ENCODE measurements around the gene GHITM. TPM values are rescaled to one million over a fixed set of nuclear protein-coding genes. Genes with fewer than 3 reads are reported as not detected.

Gene GHITM
- total and polyA plus RNA-seq, 7 experiments from 2014 or later = 61.5 to 312 (median 78.7) TPM

DNA sequence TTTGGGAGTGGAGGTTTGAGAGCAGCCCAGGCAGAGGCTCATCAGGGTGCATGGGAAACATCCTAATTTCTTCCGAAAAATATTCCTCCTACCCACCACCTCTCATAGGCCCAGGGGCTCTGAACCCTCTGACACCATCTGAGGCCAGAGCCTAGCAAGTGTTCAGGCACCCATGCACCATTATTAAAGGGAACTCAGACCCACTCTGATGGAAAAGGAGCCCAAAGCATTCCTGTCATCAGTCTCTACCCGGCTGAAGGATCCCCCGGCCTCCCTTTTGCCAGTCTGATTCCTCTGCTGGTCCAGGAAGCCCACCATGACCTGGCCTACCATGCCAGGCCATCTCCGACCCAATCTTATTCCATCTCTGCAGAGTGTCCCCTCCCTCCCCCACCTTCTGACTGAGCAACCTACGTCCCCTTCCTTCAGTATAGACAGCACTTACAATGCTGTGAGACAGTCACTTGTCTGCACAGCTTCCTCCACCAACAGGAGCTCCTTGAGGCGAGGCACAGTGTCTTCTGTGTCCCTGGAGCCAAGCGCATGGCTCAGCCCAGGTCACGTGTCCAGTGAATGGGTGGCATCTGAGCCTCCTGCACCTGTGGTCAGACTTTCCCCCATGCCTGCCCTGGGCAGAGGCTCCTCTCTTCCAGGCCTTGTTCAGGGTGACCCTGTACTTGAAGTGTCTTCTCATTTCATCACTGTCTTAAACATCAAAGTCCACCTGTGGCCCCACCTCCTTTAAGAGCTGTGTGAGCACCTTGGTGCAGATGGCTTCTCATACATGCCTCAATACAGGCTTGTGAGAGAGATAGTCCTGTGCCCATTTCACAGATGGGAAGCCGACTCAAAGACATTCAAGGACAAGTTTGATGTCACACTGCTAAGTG lies 33.4 kb downstream of the GHITM start:
- Mint-ChIP-seq H3K27me3 (no peaks in the 10 kb centered on the region), H3K36me3 (no peaks in the 10 kb centered on the region), H3K4me1 (peaks cover 0 to 12% (median 8%) of the 10 kb centered on the region in 7 donors), H3K4me3 (no peak overlapping the region), H3K27ac (peak overlapping the region in 1 of 9 donors; percentile 22), H3K9me3 (no peaks in the 10 kb centered on the region)
- Histone ChIP-seq H3K27me3 (ENCODE audit: control insufficient read depth in 2 of 2, insufficient read depth in 2 of 2, low read length in 2 of 2) (no peaks in the 10 kb centered on the region), H3K4me3 (ENCODE audit: low read length) (no peak overlapping the region), H3K36me3 (ENCODE audit: control insufficient read depth in 2 of 3, insufficient read depth in 3 of 3, low read length in 3 of 3) (no peaks in the 10 kb centered on the region), H3K27ac (ENCODE audit: low read depth, low read length) (no peak overlapping the region), H3K9me3 (ENCODE audit: control insufficient read depth in 2 of 3, low read length in 3 of 3) (no peaks in the 10 kb centered on the region), H3K4me1 (ENCODE audit: control insufficient read depth in 2 of 2, insufficient read depth in 2 of 2, low read length in 2 of 2) (peaks cover 15 to 22% of the 10 kb centered on the region in 2 donors)
- ATAC-seq (no peak), DNase-seq (no peak)
- ChIA-PET CTCF (no interaction called here), POLR2A (interaction anchor here (1.6 kb wide), 1 partner anchor 31 kb away, joined by 6 read pairs; no protein-coding TSS in a partner anchor)
- intact Hi-C loops (cut with micrococcal nuclease) = no loop called here

DNA sequence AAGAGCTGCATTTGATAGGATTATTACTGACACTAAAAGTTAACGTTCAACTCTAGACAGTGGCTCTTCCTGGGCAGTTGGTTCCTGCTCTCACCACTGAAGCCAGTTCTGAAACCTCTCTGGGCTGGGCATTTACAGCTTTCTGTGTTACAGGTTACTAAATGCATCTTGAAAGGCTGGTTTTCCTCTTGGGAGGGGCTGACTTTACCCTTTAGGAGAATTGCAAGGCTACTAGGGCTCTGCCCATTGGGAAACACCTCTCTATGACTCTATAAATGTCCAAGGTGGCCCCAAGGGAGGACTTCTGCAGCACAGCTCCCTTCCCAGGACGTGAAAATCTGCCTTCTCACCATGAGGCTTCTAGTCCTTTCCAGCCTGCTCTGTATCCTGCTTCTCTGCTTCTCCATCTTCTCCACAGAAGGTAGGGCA lies 34.2 kb downstream of the GHITM start, which contains the start of gene GPR15LG:
GPR15LG (plus strand) TSS at position 301 of the 429 bp plus-strand sequence; CDS start at position 352, 51 bp downstream.
- ATAC-seq (no peak), DNase-seq (no peak)
- H3K27ac ChIP-seq (ENCODE audit: low read depth, low read length) = no peak within 1 kb of the TSS
- no peaks in the 10 kb centered on the region for H3K36me3 ChIP-seq (ENCODE audit: control insufficient read depth in 2 of 3, insufficient read depth in 3 of 3, low read length in 3 of 3)
- H3K27me3 ChIP-seq (ENCODE audit: control insufficient read depth in 2 of 2, insufficient read depth in 2 of 2, low read length in 2 of 2) = no peaks in the 10 kb centered on the region
- H3K9me3 ChIP-seq (ENCODE audit: control insufficient read depth in 2 of 3, low read length in 3 of 3) = no peaks in the 10 kb centered on the region
- peaks cover 23 to 30% of the 10 kb centered on the region in 2 donors for H3K4me1 ChIP-seq (ENCODE audit: control insufficient read depth in 2 of 2, insufficient read depth in 2 of 2, low read length in 2 of 2)
- Mint-ChIP-seq H3K9me3 (no peaks in the 10 kb centered on the region), H3K27ac (peak within 1 kb of the TSS in 1 of 9 donors; percentile 22), H3K36me3 (no peaks in the 10 kb centered on the region), H3K4me1 (peaks cover 0 to 12% (median 8%) of the 10 kb centered on the region in 7 donors), H3K4me3 (no peak within 1 kb of the TSS), H3K27me3 (no peaks in the 10 kb centered on the region)
- CTCF ChIA-PET = no interaction called here
- POLR2A ChIA-PET = interaction anchor here (1.6 kb wide), 1 partner anchor 32 kb away, joined by 6 read pairs; no protein-coding TSS in a partner anchor
- no peak within 1 kb of the TSS for H3K4me3 ChIP-seq (ENCODE audit: low read length)
- intact Hi-C loops (cut with micrococcal nuclease) = no loop called here

DNA sequence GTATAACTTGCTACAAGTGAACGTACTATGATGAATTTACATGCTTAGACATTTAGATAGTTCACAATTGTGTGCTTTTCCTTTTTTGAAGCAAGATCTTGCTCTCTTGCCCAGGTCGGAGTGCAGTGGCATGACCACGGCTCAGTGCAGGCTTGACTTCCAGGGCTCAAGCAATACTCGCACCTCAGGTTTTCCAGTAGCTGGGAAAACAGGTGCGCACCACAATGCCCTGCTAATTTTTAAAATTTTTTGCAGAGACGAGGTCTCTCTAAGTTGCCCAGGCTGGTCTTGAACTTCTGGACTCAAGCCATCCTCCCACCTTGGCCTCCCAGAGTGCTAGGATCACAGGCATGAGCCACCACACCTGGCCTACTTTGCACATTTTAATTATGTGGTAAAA lies 36.1 kb downstream of the GHITM start:
- Mint-ChIP-seq H3K4me1 (peaks cover 0 to 12% (median 8%) of the 10 kb centered on the region in 7 donors), H3K9me3 (no peaks in the 10 kb centered on the region), H3K27me3 (no peaks in the 10 kb centered on the region), H3K36me3 (no peaks in the 10 kb centered on the region), H3K4me3 (no peak overlapping the region), H3K27ac (no peak overlapping the region)
- intact Hi-C loops (cut with micrococcal nuclease) = no loop called here
- no peaks in the 10 kb centered on the region for H3K9me3 ChIP-seq (ENCODE audit: control insufficient read depth in 2 of 3, low read length in 3 of 3)
- no peak overlapping the region for H3K4me3 ChIP-seq (ENCODE audit: low read length)
- ChIA-PET POLR2A (no interaction called here), CTCF (interaction anchor here (1.0 kb wide), 1 partner anchor 26 kb away, joined by 3 read pairs; no protein-coding TSS in a partner anchor)
- ATAC-seq (no peak), DNase-seq (no peak)
- no peak overlapping the region for H3K27ac ChIP-seq (ENCODE audit: low read depth, low read length)
- peaks cover 27 to 36% of the 10 kb centered on the region in 2 donors for H3K4me1 ChIP-seq (ENCODE audit: control insufficient read depth in 2 of 2, insufficient read depth in 2 of 2, low read length in 2 of 2)
- H3K27me3 ChIP-seq (ENCODE audit: control insufficient read depth in 2 of 2, insufficient read depth in 2 of 2, low read length in 2 of 2) = no peaks in the 10 kb centered on the region
- H3K36me3 ChIP-seq (ENCODE audit: control insufficient read depth in 2 of 3, insufficient read depth in 3 of 3, low read length in 3 of 3) = no peaks in the 10 kb centered on the region

DNA sequence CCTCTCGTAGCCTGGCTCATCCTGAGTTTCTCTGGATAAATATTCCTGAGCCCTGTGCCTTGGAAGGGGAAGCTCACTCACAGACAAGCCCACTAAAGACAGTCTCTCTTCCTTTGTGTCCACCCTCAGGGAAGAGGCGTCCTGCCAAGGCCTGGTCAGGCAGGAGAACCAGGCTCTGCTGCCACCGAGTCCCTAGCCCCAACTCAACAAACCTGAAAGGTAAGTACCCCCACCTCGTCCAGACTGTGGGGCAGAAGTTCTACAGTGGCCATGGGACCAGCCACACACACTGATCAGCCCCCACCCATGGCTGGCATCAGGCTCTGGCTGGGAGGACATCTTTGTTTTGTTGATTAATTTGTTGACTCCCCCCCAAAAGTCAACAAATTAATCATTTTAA lies 37.0 kb downstream of the GHITM start:
- peak overlapping the region in 2 of 9 donors; percentile 43 to 78 for H3K27ac Mint-ChIP-seq
- peaks cover 0 to 12% (median 8%) of the 10 kb centered on the region in 7 donors for H3K4me1 Mint-ChIP-seq
- intact Hi-C loops (cut with micrococcal nuclease) = no loop called here
- H3K27ac ChIP-seq (ENCODE audit: low read depth, low read length) = peak overlapping the region; percentile 36
- ATAC-seq (no peak), DNase-seq (no peak)
- H3K36me3 Mint-ChIP-seq = no peaks in the 10 kb centered on the region
- H3K9me3 ChIP-seq (ENCODE audit: control insufficient read depth in 2 of 3, low read length in 3 of 3) = no peaks in the 10 kb centered on the region
- ChIA-PET CTCF (interaction anchor here (1.1 to 1.8 kb wide), 2 partner anchors 25 to 29 kb away, joined by 3 to 4 read pairs; no protein-coding TSS in a partner anchor), POLR2A (no interaction called here)
- peaks cover 27 to 36% of the 10 kb centered on the region in 2 donors for H3K4me1 ChIP-seq (ENCODE audit: control insufficient read depth in 2 of 2, insufficient read depth in 2 of 2, low read length in 2 of 2)
- no peak overlapping the region for H3K4me3 ChIP-seq (ENCODE audit: low read length)
- H3K36me3 ChIP-seq (ENCODE audit: control insufficient read depth in 2 of 3, insufficient read depth in 3 of 3, low read length in 3 of 3) = no peaks in the 10 kb centered on the region
- no peaks in the 10 kb centered on the region for H3K27me3 Mint-ChIP-seq
- peak overlapping the region in 6 of 10 donors; percentile 40 to 70 (median 61) for H3K4me3 Mint-ChIP-seq
- peaks cover 0 to under 1% (median 0%) of the 10 kb centered on the region in 11 donors for H3K9me3 Mint-ChIP-seq
- no peaks in the 10 kb centered on the region for H3K27me3 ChIP-seq (ENCODE audit: control insufficient read depth in 2 of 2, insufficient read depth in 2 of 2, low read length in 2 of 2)

DNA sequence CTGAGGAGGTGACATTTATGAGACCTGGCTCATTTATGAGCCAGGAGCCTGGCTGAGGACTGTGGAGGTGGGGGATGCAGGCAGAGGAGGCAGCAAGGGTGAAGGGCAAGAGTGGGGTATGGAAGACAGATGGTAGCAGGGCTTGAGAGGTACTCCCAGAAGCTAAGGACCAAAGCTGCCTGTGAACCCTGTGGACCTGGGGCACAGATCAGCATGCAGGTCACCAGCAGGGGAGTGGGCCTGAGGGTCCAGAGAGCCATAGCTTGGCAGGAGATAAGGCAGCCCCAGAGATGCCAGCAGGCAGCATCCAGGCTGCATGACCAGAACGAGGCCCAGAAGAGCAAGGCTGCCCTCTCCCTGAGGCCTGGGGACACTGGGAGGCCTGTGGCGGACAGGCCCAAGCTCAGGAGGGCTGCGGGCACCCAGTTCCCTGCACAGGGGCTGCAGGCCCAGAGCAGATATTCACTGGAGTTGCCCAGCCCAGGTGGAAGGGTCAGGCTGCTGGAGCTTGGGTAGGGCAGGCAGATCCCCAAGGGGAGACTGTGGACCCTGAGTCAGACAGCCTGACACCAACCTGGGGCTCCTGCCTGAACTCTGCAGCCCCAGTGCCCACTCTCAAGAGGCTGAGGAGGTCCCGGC lies 37.6 kb downstream of the GHITM start:
- H3K9me3 Mint-ChIP-seq = peaks cover 0 to 4% (median 0%) of the 10 kb centered on the region in 11 donors
- H3K36me3 Mint-ChIP-seq = no peaks in the 10 kb centered on the region
- POLR2A ChIA-PET = interaction anchor here (0.9 to 1.5 kb wide), 7 partner anchors 8 to 149 kb away, joined by 3 to 12 read pairs (median 4); partner anchors contain the start of gene GHITM
- peak; percentile 1 for ATAC-seq
- peaks cover 0 to 12% (median 8%) of the 10 kb centered on the region in 7 donors for H3K4me1 Mint-ChIP-seq
- intact Hi-C loops (cut with micrococcal nuclease) = loop anchor here in 1 of 2 donors (1.0 kb wide), 2 partner anchors 17 to 38 kb away; partner anchors contain the start of genes CDHR1 and GHITM
- peak overlapping the region; percentile 30 for H3K4me3 ChIP-seq (ENCODE audit: low read length)
- no peaks in the 10 kb centered on the region for H3K36me3 ChIP-seq (ENCODE audit: control insufficient read depth in 2 of 3, insufficient read depth in 3 of 3, low read length in 3 of 3)
- peak overlapping the region in 6 of 10 donors; percentile 40 to 70 (median 61) for H3K4me3 Mint-ChIP-seq
- no peak for DNase-seq
- H3K27ac Mint-ChIP-seq = peak overlapping the region in 4 of 9 donors; percentile 43 to 96 (median 74)
- H3K27me3 ChIP-seq (ENCODE audit: control insufficient read depth in 2 of 2, insufficient read depth in 2 of 2, low read length in 2 of 2) = no peaks in the 10 kb centered on the region
- H3K27me3 Mint-ChIP-seq = no peaks in the 10 kb centered on the region
- peak overlapping the region; percentile 43 for H3K27ac ChIP-seq (ENCODE audit: low read depth, low read length)
- H3K9me3 ChIP-seq (ENCODE audit: control insufficient read depth in 2 of 3, low read length in 3 of 3) = no peaks in the 10 kb centered on the region
- CTCF ChIA-PET = interaction anchor here (1.1 to 1.8 kb wide), 5 partner anchors 15 to 30 kb away, joined by 3 to 5 read pairs (median 4); no protein-coding TSS in a partner anchor
- peaks cover 27 to 36% of the 10 kb centered on the region in 2 donors for H3K4me1 ChIP-seq (ENCODE audit: control insufficient read depth in 2 of 2, insufficient read depth in 2 of 2, low read length in 2 of 2)

DNA sequence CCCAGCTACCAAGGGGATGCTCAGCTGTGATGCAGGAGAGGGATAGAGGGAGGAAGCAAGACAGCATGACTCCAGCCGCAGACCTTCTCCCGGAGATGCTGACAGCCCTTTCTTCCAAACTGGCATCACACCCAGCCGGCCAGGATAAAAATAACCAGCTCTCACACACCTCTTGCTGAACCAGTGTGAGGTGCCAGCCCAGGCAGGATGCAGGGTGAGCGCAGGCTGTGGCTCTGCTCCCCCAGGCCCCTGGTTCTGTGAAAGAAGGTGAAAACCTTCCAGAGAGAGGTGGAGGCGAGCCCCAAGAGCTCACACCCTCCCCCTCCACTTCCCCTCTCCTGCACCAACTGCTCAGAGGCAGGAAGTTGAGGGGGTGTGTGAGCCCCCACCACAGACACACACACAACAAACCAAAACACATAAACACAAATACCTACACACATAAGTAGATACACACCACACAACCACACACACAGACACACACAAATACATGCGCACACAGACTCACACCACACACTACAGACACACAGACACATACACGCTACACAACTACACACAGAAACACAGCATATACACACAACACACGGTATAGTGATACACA lies 38.3 kb downstream of the GHITM start:
- Histone ChIP-seq H3K9me3 (ENCODE audit: control insufficient read depth in 2 of 3, low read length in 3 of 3) (no peaks in the 10 kb centered on the region), H3K36me3 (ENCODE audit: control insufficient read depth in 2 of 3, insufficient read depth in 3 of 3, low read length in 3 of 3) (no peaks in the 10 kb centered on the region), H3K4me3 (ENCODE audit: low read length) (peak overlapping the region; percentile 30), H3K27me3 (ENCODE audit: control insufficient read depth in 2 of 2, insufficient read depth in 2 of 2, low read length in 2 of 2) (no peaks in the 10 kb centered on the region), H3K4me1 (ENCODE audit: control insufficient read depth in 2 of 2, insufficient read depth in 2 of 2, low read length in 2 of 2) (peaks cover 27 to 36% of the 10 kb centered on the region in 2 donors), H3K27ac (ENCODE audit: low read depth, low read length) (peak overlapping the region; percentile 43)
- CTCF ChIA-PET = interaction anchor here (1.1 to 1.8 kb wide), 5 partner anchors 14 to 30 kb away, joined by 3 to 5 read pairs (median 4); no protein-coding TSS in a partner anchor
- ATAC-seq (peak; percentile 90), DNase-seq (peak in 7 of 9 donors; percentile 43 to 77 (median 67))
- no peaks in the 10 kb centered on the region for H3K36me3 Mint-ChIP-seq
- no peak overlapping the region for H3K4me3 Mint-ChIP-seq
- H3K9me3 Mint-ChIP-seq = peaks cover 0 to 4% (median 0%) of the 10 kb centered on the region in 11 donors
- no peak overlapping the region for H3K27ac Mint-ChIP-seq
- H3K4me1 Mint-ChIP-seq = peaks cover 0 to 12% (median 8%) of the 10 kb centered on the region in 7 donors
- POLR2A ChIA-PET = interaction anchor here (0.9 to 1.5 kb wide), 7 partner anchors 9 to 148 kb away, joined by 3 to 12 read pairs (median 4); partner anchors contain the start of gene GHITM
- H3K27me3 Mint-ChIP-seq = no peaks in the 10 kb centered on the region
- intact Hi-C loops (cut with micrococcal nuclease) = loop anchor here in 1 of 2 donors (1.0 kb wide), 2 partner anchors 17 to 38 kb away; partner anchors contain the start of genes CDHR1 and GHITM

All from naive thymus-derived CD4-positive, alpha-beta T cell (primary cell).